MCF 10A (cell line): Measurements from ENCODE around the gene NOP14. TPM values are rescaled to one million over a fixed set of nuclear protein-coding genes. Genes with fewer than 3 reads are reported as not detected.

Experiments
- BruUV-seq: library from RNA; stranded (reverse); fragments of 400-500 nt; replicated peaks from 2 replicates; lab custom pipeline; 2021; lab: Mats Ljungman, UMichigan
- CTCF ChIA-PET: fragments of 300-600 bp; sonication (Branson Sonifier 250); formaldehyde crosslinking; extraction: SDS; loops from one replicate; lab custom pipeline; 2021; ENCODE audit warnings: antibody characterized with exemption, inconsistent platforms; lab: Yijun Ruan, JAX
- POLR2A ChIA-PET: fragments of 300-600, 350-650 bp; sonication (Branson Sonifier 250); formaldehyde crosslinking; extraction: SDS; loops from one replicate; lab custom pipeline; 2020; ENCODE audit warnings: antibody characterized with exemption, inconsistent platforms; lab: Yijun Ruan, JAX
- DNase-seq: peaks from one replicate; pipeline ENCODE4 v3.0.0-alpha.2; 2018; ENCODE audit not compliant: unreplicated experiment
- H3K27ac Mint-ChIP-seq: one replicate; pipeline ENCODE4 v1.8.0; 2022; ENCODE audit warnings: mild to moderate bottlenecking, low read depth, mixed read lengths; ENCODE audit not compliant: unreplicated experiment
- H3K27me3 Mint-ChIP-seq: one replicate; pipeline ENCODE4 v1.8.0; 2022; ENCODE audit warnings: mixed read lengths; ENCODE audit not compliant: insufficient read depth, unreplicated experiment
- H3K36me3 Mint-ChIP-seq: one replicate; pipeline ENCODE4 v1.8.0; 2022; ENCODE audit warnings: mild to moderate bottlenecking, moderate library complexity, mixed read lengths; ENCODE audit not compliant: insufficient read depth, unreplicated experiment
- H3K4me1 Mint-ChIP-seq: one replicate; pipeline ENCODE4 v1.8.0; 2022; ENCODE audit warnings: mixed read lengths; ENCODE audit not compliant: insufficient read depth, unreplicated experiment
- H3K4me3 Mint-ChIP-seq: one replicate; pipeline ENCODE4 v1.8.0; 2022; ENCODE audit warnings: mild to moderate bottlenecking, moderate library complexity, mixed read lengths; ENCODE audit not compliant: unreplicated experiment
- H3K9me3 Mint-ChIP-seq: one replicate; pipeline ENCODE4 v1.8.0; 2022; ENCODE audit warnings: mixed read lengths; ENCODE audit not compliant: unreplicated experiment
- CTCF ChIP-seq: fragments of 200-600 bp; IDR thresholded peaks from one replicate; pipeline ENCODE4 v1.8.0; 2022; ENCODE audit warnings: antibody characterized with exemption, mild to moderate bottlenecking; ENCODE audit not compliant: unreplicated experiment
- intact Hi-C: fragments of 100-400 bp; cut with micrococcal nuclease; formaldehyde crosslinking; loops from 2 replicates; pipeline ENCODE4 v1.14.1; 2022
- total RNA-seq: library from RNA; stranded (reverse); gene quantifications from 2 replicates; pipeline ENCODE4 v1.2.3, GENCODE V29; 2022

NOP14 gene
- total RNA-seq, 1 experiment from 2014 or later: 65.6 TPM

- ChIA-PET CTCF (no interaction called here), POLR2A (no interaction called here)
- H3K9me3 Mint-ChIP-seq: no peaks in the 10 kb centered on the region
- DNase-seq: no peak
- no TSS peak for BruUV-seq
- no peak for TF ChIP-seq CTCF
- H3K4me1 Mint-ChIP-seq: peaks cover 8% of the 10 kb centered on the region
- intact Hi-C loops: no loop called here
- H3K4me3 Mint-ChIP-seq: no peak overlapping the region
- no peaks in the 10 kb centered on the region for H3K27me3 Mint-ChIP-seq
- no peak overlapping the region for H3K27ac Mint-ChIP-seq
- H3K36me3 Mint-ChIP-seq: peaks cover 93% of the 10 kb centered on the region
These were observed 62.0 kb downstream of the NOP14 start for GRCh38 chr4:2901186-2901585.

- no peak for DNase-seq
- Mint-ChIP-seq H3K9me3 (no peaks in the 10 kb centered on the region), H3K36me3 (peaks cover 97% of the 10 kb centered on the region), H3K27ac (no peak overlapping the region), H3K4me1 (peaks cover 8% of the 10 kb centered on the region), H3K4me3 (no peak overlapping the region), H3K27me3 (no peaks in the 10 kb centered on the region)
- POLR2A ChIA-PET: no interaction called here
- BruUV-seq: no TSS peak
- intact Hi-C loops: no loop called here
- CTCF ChIA-PET: no interaction called here
- no peak for TF ChIP-seq CTCF
These were observed 62.5 kb downstream of the NOP14 start for GRCh38 chr4:2900741-2901140.

GRCh38 chr4:2898001-2898400 lies 65.2 kb downstream of the NOP14 start:
- Mint-ChIP-seq H3K36me3 (peaks cover 97% of the 10 kb centered on the region), H3K9me3 (no peaks in the 10 kb centered on the region), H3K27me3 (no peaks in the 10 kb centered on the region), H3K4me1 (peaks cover 8% of the 10 kb centered on the region), H3K27ac (no peak overlapping the region), H3K4me3 (no peak overlapping the region)
- CTCF ChIA-PET: no interaction called here
- TF ChIP-seq CTCF: no peak
- peak; percentile 14 for DNase-seq
- intact Hi-C loops: no loop called here
- POLR2A ChIA-PET: no interaction called here
- BruUV-seq: no TSS peak

- DNase-seq: no peak
- ChIA-PET POLR2A (interaction anchor here (0.6 kb wide), 1 partner anchor 197 kb away, joined by 3 read pairs; no protein-coding TSS in a partner anchor), CTCF (interaction anchor here (0.6 kb wide), 1 partner anchor 17 kb away, joined by 3 read pairs; no protein-coding TSS in a partner anchor)
- Mint-ChIP-seq H3K4me1 (no peaks in the 10 kb centered on the region), H3K4me3 (no peak overlapping the region), H3K36me3 (peaks cover 76% of the 10 kb centered on the region), H3K27ac (no peak overlapping the region), H3K9me3 (no peaks in the 10 kb centered on the region), H3K27me3 (no peaks in the 10 kb centered on the region)
- BruUV-seq: no TSS peak
- no peak for TF ChIP-seq CTCF
- intact Hi-C loops: no loop called here
These were observed 69.4 kb downstream of the NOP14 start for GRCh38 chr4:2893772-2894171.
